A549 treated with CORT108297 at 1 μM for 4 hours (cell line): ENCODE data around the gene MTHFR. TPM values are rescaled to one million over a fixed set of nuclear protein-coding genes. Genes with fewer than 3 reads are reported as not detected.

ENCODE experiments used
- total RNA-seq: library from RNA; stranded (reverse); fragments of 200-300 nt; extraction: Qiagen RNA extraction; gene quantifications from 5 replicates; pipeline ENCODE4 v1.2.3, GENCODE V29; 2022

MTHFR gene
- 3.8 to 5.2 TPM (median 4.3 TPM) in 5 replicates for total RNA-seq

GRCh38 chr1:11805422-11806306, at the start of gene MTHFR, which contains the start of gene CLCN6:
TSS of gene MTHFR (minus strand) at chr1:11805964. CDS start at chr1:11803116, 2,848 bp downstream.
TSS of gene CLCN6 (plus strand) at chr1:11806191. CDS start at chr1:11806263, 72 bp downstream.

DNA sequence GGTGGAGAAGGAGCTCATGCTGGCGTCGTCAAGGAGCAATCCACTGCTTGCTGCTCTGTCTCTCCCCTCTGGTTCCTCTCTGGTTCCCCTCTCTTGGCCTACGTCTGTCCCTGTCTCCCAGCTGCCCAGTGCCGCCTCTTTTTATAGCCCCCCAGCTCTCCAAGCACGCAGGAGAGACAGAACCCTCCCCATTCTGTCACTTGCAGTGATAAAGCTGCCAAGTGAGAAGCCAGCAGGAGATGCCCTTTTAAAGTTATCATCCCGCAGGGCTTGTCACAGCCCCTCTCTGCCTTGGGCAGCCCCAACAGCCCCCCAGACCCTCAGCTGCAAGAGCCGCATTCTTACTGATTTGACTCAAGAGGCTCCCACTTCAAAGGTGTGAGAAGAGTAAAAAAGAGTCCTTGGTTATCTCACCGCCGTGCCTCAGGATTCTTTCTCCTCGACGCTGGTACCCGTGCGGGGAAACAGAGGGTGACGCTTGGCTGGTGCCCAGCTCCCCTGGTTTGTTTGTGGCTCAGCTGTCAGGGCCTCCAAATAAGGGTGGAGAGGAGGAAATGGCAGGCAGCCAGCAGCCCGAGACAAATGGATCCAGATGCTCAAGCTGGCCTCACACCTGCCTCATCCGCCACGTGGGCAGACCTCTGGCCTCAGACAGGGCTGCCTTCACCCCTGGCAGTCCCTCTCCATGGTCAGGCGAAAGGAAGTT, 42.1 kb upstream of the MTHFR start, which contains the start of gene NPPA:
Gene NPPA (minus strand): TSS at position 117 of the 706 bp plus-strand sequence. CDS start 99 bp downstream, at position 18.

DNA sequence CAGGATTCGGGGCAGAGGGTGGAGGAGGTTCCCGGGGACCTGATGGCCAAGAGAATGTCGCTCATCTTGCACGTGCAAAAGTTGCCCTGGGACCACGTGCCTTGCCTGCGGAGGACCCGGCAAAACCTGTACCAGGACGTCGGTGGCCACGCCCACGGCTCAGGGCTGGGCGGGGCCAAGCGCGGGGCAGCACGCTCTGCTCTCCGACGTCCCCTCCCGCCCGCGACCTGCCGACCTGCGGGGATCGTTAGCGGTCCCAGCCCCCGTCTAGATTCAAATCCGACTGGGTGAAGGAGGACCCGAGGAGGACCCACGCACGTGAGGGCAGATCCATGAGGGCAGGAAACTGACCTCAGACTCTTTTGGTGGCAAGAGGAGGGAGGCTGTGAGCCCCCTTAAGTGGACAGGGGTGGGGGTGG, 43.8 kb downstream of the MTHFR start, which contains the start of gene C1orf167:
Gene C1orf167 (plus strand): TSS at position 206 of the 419 bp plus-strand sequence. CDS start 2,208 bp downstream, outside the sequence.

GRCh38 chr1:11735854-11736745, 69.7 kb downstream of the MTHFR start, which contains the start of gene AGTRAP:
TSS of gene AGTRAP (plus strand) at chr1:11736136. CDS start at chr1:11736209, 73 bp downstream.

Other genes with a start within 250 kb of the MTHFR start
- 6.4 to 11.2 TPM (median 9.0 TPM) in 5 replicates for gene FBXO2, start 151.5 kb downstream of the MTHFR start, total RNA-seq
- gene FBXO44, start 151.1 kb downstream of the MTHFR start, total RNA-seq = 14.0 to 21.5 TPM (median 18.2 TPM) in 5 replicates
- gene FBXO6, start 141.8 kb downstream of the MTHFR start, total RNA-seq = 6.7 to 9.6 TPM (median 8.6 TPM) in 5 replicates
- gene MAD2L2, start 124.8 kb downstream of the MTHFR start, total RNA-seq = 43.6 to 58.9 TPM (median 54.1 TPM) in 5 replicates
- gene DRAXIN, start 114.3 kb downstream of the MTHFR start, total RNA-seq = 0.07 to 0.17 TPM (median 0.08 TPM) in 5 replicates
- 73.2 to 113 TPM (median 102 TPM) in 5 replicates for gene AGTRAP, start 69.8 kb downstream of the MTHFR start, total RNA-seq
- 0.09 TPM in 1 of 5 replicates, not detected in the others for gene C1orf167, start 43.8 kb downstream of the MTHFR start, total RNA-seq
- 4.6 to 7.8 TPM (median 6.3 TPM) in 5 replicates for gene CLCN6, start 227 bp upstream of the MTHFR start, total RNA-seq
- not detected in 5 replicates for gene NPPA, start 41.8 kb upstream of the MTHFR start, total RNA-seq
- gene NPPB, start 53.0 kb upstream of the MTHFR start, total RNA-seq = 0.47 TPM in 1 of 5 replicates, not detected in the others
- gene KIAA2013, start 120.5 kb upstream of the MTHFR start, total RNA-seq = 28.8 to 49.5 TPM (median 47.7 TPM) in 5 replicates
- 69.8 to 85.5 TPM (median 83.1 TPM) in 5 replicates for gene PLOD1, start 128.8 kb upstream of the MTHFR start, total RNA-seq
- 31.1 to 35.1 TPM (median 34.7 TPM) in 5 replicates for gene MFN2, start 174.5 kb upstream of the MTHFR start, total RNA-seq
- gene MIIP, start 213.5 kb upstream of the MTHFR start, total RNA-seq = 10.9 to 18.9 TPM (median 15.2 TPM) in 5 replicates